Stimulated activated CD4-positive, alpha-beta T cell treated with anti-CD3 and anti-CD28 coated beads, Interleukin-1b, Interleukin-23, amount 100 ng/mL, for 1 hour (primary cell): Measurements from ENCODE around the gene AFAP1.
"Not testable (repeated sequence)": the region's sequence is repeated elsewhere in the genome, so short reads cannot be mapped to it uniquely, and the experiment has no call there.

ENCODE experiments used
- DNase-seq, 2 donors: peaks; one replicate each; pipeline ENCODE4 v3.0.0-alpha.2; 2020; ENCODE audit warnings: low read depth in 2 of 2

Gene AFAP1

DNA sequence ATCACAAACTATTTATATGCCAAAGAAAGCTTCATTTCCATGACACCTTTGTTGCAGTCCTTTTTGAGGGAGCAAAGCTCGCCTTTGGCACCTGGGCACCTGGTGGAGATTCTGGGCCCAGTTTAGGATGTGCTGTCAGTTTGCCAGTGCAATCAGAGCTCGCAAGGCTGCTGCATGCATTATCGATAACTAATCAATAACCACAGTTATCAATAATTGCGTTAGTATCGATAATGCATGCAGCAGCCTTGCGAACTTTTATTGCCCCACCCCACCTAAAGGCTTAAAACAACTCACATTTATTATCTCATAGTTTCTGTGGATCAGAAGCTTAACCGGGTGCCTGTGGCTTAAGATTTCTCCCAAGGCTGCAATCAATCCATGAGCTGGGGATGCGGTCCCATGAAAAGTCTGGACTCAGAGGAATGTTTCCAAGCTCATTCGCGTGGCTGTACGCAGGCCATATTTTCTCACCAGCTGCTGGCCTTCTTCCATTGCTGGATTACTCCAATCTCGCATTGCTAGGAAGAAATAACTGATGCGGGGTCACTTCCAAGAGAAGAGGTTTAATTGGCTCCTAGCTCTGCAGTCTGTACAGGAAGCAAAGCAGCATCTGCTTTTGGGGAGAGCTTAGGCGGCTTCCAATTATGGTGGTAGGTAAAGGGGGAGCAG lies 6.2 kb upstream of the AFAP1 start:
- DNase-seq, result no peak

GRCh38 chr4:7944599-7945220 lies 5.0 kb upstream of the AFAP1 start:
- DNase-seq, result no peak

DNA sequence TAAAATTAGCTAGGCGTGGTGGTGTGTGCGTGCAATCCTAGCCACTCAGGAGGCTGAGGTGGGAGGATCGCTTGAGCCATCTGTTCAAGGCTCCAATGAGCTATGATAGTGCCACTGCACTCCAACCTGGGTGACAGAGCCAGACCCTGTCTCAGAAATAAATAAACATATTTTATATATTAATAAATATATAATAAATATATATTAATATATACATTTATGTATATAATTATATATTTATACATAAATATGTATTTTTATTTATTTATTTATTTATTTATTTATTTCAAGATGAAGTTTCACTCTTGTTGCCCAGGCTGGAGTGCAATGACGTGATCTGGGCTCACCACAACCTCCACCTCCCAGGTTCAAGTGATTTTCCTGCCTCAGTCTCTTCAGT lies 4.0 kb upstream of the AFAP1 start:
- not testable (repeated sequence) for DNase-seq

DNA sequence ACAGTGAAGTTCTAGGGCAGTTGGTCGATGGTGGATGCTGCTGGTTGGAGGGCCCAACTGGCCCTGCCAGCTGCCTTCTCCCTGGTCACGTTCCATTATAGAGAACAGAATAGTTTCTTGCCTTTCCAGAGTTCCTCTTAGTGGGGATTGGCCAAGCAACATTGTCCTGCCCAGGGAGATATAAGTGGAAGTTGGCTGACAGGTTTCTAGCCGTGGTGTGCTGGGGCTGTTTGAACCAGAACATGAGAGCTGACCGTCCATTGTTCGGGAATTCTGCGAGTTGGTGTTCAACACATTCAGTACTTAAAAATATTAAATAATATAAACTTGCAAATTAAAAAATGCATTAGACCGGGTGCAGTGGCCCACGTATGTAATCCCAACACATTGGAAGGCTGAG lies 3.5 kb upstream of the AFAP1 start:
- no peak for DNase-seq

GRCh38 chr4:7941965-7942496 lies 2.4 kb upstream of the AFAP1 start:
- no peak for DNase-seq

DNA sequence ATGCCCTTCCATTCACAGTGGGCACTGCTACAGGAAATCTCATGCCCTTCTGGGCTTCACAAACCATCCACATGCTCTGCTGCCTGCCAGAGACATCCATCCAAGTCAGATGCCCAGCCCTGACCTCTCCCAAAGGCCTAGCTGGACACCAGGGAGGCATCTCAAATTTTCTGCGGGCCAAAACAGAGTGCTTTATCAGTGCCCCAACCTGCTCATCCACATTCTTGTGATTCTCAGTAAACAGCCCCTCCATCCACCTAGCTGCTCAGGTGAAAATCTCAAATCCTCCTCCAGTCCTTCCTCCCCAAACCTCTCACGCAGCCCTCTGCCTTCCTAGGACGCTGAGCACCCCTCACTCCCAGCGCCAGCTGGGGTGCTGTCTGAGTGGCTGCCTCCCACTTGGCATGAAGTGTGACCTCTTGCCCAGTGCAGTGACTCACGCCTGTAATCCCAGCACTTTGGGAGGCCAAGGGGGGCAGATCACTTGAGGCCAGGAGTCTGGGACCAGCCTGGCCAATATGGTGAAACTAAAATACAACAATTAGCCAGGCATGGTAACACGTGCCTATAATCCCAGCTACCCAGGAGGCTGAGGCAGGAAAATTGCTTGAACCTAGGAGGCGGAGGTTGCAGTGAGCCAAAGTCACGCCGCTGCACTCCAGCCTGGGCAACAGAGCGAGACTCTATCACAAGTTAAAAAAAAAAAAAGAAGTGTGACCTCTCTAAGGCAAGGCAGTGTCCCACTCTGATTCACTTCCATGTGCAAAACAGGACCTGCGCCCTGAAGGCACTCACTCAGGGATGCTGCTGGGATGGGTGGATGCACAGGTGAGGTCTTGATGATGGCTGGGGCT lies 1.7 kb upstream of the AFAP1 start:
- DNase-seq, result no peak

DNA sequence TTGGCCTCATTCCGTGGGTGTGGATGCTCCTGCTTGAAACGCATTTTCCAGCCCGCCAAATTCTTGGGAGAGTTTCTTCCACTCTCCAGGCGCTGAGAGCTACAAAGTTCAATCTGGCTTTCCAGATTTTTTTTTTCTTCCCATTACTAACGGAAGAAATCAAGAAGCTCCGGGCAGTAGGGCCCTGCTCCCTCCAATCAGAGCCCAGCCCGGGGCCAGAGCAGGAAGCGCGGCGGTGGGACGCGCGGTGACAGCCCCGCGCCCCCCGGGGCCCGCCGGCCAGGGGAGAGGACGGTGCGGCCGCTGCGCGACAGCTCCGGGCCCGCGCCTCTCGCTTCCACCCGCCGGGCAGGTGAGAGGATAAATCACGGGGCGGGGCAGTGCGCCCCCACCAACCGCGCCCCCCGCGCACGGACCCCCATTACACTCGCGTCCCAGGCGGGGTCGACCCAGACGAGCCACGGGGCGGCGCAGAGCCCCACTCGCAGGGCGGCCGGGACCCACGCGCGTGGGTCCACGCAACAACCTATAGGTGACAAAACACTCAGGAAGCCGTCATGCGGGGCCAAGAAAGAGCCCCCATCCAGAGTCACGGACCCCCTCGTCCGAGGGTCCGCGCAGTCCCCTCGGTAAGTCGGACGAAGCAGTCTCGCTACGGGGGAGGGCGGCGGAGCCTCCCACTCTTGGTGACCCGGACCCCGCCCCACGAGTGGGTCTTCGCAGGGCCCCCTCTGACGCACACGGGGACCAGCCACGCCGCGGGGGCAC lies 868 bp downstream of the AFAP1 start:
- no peak for DNase-seq

DNA sequence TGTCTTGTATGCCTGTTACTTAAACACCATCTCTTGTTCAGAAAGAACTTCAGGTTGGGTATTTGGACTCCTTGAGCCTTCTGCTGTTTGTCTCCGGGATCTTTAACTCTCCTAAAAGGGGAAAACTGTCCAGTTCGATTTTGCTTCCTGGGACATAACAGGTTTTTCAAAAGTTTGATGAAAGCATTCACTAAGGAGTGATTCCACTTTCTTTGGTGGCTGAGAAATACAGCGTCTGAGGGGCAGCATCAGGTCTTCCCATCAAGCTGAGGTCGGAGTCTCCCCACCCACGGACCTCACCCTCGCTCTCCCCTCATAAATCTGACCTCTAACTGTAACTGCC lies 1.4 kb downstream of the AFAP1 start:
- no peak for DNase-seq

DNA sequence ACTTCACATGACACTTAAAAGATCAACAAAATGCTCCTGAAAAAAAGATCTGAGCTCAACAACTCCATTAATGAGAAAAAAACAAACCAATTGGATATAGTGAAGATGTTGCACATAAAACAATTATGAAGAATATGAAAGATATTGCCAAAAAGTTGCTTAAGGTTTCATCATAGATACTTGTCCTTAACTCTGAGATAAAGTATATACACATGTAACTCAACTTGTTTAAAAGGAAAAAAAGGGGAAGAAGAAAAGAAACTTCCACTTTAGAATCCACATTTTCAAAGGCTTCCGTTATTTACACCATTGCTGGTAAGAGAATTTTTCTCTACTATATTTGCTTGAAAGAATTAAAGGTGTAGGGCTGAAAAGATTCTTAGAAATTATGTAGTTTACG lies 2.7 kb downstream of the AFAP1 start:
- DNase-seq, result no peak

DNA sequence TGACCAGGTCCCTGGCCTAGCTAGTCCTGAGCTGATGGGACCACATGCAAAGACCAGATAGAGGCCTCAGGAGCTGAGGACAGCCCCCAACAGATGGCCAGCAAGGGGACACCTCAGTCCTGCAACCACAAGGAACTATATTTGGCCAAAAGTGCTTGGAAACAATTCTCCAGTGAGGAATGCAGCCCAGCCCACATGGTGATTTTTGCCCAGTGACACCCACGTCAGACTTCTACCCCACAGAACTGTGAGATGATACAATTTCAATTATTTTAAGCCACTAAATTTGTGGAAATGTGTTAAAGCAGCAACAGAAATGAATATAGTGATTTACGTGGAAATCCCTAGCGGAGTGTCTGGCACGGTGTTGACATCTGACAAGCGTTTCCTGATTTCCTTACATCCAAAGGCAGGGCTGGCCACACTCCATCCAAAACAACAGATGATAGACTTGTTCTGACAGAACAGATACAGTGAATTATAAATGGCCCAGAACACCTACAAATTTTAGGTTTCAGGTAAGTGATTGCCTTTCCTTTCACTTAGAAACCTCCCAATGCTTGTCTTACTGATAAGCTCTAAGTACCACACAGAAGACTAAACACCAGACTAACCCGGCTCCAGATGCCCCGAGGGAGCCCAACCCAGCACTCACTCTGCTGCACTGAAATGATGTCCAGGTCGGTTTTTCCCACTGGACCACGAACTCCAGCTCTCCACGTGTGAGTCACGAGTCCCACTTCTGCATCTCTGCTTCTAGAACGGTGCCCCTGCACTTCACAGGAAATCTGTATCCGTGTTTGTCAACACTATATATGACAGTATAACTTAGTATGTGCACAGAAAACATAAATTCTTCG lies 5.8 kb downstream of the AFAP1 start:
- DNase-seq, result no peak

GRCh38 chr4:7932287-7932686 lies 7.4 kb downstream of the AFAP1 start:
- DNase-seq, result no peak

DNA sequence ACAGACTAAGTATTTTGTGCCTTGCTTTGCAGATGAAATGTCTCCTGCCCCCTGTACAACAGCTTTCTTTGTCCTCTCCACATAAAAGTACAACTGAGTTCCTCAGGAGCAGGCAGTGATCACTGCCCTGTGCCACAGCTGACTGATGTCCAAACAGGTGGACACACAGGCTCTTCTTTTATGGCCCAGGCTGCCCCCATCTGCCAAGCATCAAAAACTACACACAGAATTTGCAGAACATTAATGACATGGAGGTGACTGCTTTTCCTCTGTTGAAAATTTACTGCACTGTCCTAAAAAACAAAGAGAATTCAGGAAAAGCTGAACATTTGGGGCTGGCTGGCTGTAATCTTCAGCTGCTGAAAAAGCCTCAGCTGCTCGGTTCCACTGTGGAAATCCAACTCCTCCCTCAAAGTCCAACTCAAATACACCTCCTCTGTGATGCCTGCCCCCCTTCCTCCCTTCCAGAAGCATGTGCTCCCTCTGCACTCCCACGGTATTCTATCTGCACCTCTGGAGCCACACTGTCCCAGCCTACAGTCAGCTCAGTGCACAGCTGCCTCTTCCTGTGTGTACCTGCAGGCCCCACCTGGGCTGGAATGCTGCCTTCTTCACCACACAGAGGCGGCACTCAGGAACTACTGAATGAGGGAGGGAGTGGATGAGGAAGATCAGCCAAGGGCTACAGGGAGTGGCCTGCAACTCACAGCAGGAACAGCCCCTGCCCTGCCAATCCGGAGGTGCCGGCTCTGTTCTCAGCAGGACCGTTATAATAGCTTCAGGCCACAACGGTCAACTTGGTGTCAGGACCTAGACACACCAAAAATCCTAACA lies 10.3 kb downstream of the AFAP1 start:
- DNase-seq, result no peak

DNA sequence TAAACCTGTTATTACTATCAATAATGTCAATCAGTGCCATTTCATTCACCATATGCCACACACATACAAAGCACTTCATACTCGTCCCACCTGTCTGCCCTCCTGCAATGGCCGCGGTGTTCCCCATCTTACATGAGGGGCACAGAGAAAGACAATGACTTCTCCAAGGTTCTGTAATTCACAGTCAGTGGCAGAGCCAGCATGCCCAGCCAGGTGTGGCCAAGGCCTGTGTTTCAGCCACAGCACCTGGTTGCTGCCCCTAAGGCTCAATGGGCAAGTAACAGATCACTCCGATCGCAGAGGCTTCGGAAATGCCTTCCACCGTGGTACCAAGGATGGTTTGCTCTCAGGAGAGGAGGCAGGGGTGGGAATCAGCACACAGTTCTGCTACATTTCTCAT lies 10.9 kb downstream of the AFAP1 start:
- DNase-seq, result no peak

- DNase-seq, result no peak
Observed at GRCh38 chr4:7926822-7927221, 12.8 kb downstream of the AFAP1 start.

- DNase-seq, result no peak
Observed at GRCh38 chr4:7924570-7924969, 15.1 kb downstream of the AFAP1 start.

- DNase-seq, result no peak
Observed at GRCh38 chr4:7924163-7924562, 15.5 kb downstream of the AFAP1 start.

DNA sequence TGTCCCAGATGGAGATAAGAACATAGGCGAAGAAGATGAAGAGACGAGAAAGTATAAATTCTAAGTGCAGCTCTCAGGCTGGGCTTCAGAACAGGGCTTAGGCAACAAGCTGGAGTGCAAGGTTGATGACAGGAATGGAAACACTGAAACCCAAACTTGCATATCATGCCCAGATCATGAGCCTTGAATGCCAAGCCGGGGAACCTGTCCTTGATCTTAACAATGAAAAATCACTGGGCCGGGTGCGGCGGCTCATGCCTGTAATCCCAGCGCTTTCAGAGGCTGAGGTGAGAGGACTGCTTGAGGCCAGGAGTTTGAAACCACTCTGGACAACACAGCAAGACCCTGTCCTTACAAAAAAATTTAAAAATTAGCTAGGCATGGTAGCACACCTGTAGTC lies 17.2 kb downstream of the AFAP1 start:
- DNase-seq, result no peak

DNA sequence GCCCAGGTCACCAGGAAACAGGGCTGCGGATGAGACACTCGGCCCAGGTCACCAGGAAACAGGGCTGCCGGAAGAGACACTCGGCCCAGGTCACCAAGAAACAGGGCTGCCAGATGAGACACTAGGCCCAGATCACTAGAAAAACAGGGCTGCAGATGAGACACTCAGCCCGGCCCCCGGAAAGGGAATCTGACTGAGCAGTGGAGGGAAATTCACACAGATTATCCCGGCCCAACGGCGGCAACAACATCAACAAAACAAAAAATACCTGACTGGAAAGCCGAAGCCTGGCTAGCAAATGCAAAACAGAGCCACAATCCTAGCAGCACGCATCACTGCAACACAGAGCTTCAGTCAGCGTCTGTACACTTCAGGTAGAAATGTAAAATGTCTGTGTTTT lies 20.7 kb downstream of the AFAP1 start:
- DNase-seq, result no peak

- not testable (repeated sequence) for DNase-seq
Observed at GRCh38 chr4:7918187-7918586, 21.5 kb downstream of the AFAP1 start.

DNA sequence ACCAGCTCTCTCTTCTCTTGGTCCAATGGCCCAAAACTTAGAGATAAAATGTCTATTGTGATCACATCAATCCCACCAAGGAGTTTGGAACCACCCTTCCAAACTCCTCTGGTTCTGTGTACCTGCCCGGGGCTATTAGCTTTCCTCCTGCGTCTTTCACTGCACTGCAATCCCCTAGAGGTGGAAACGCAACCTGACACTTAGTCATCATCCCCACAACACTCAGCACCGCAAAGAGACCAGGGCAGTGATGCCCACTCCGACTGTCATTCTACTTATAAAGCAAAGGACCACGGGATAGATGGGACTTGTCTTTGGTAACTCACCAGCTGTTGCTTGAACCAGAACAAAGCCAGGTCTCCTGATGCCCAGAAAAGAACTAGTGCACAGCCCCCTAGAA lies 22.0 kb downstream of the AFAP1 start:
- no peak for DNase-seq
